GM12878 (cell line): ENCODE data around the gene ZSCAN10. TPM values are rescaled to one million over a fixed set of nuclear protein-coding genes. Genes with fewer than 3 reads are reported as not detected.

ENCODE experiments used
- CTCF ChIP-seq, 3 experiments: IDR thresholded peaks in 2 of 3; conservative IDR thresholded peaks in 1 of 3; 2 replicates each; pipeline ENCODE4 v1.5.1; 2011; ENCODE audit warnings: low read depth in 3 of 3, low read length in 3 of 3, mild to moderate bottlenecking in 3 of 3, control low read depth in 2 of 3, moderate library complexity in 2 of 3, inconsistent platforms in 1 of 3, mixed read lengths in 1 of 3; ENCODE audit not compliant: control insufficient read depth in 2 of 3, insufficient read depth in 1 of 3; ENCODE audit errors: extremely low read depth in 1 of 3
- CUX1 ChIP-seq: IDR thresholded peaks from 2 replicates; pipeline ENCODE4 v1.6.1; 2012; ENCODE audit warnings: improper control_type of control experiment, low read depth, low read length; ENCODE audit not compliant: insufficient replicate concordance
- ESRRA ChIP-seq: IDR thresholded peaks from 2 replicates; pipeline ENCODE4 v1.6.1; 2012; ENCODE audit warnings: mild to moderate bottlenecking, low read length, improper control_type of control experiment
- JUND ChIP-seq: IDR thresholded peaks from 2 replicates; pipeline ENCODE4 v1.6.1; 2012; ENCODE audit warnings: low read depth, mild to moderate bottlenecking, low read length, improper control_type of control experiment, moderate library complexity
- KAT2A ChIP-seq: conservative IDR thresholded peaks from 2 replicates; pipeline ENCODE4 v1.6.1; 2011; ENCODE audit warnings: low read depth, low read length; ENCODE audit not compliant: control insufficient read depth
- KDM1A ChIP-seq: fragments of 200-600 bp; sonication (generic); IDR thresholded peaks from 2 replicates; pipeline ENCODE4 v1.6.1; 2016; ENCODE audit warnings: borderline replicate concordance
- MEF2B ChIP-seq: fragments of 450-650 bp; IDR thresholded peaks from 2 replicates; pipeline ENCODE4 v1.6.1; 2018; ENCODE audit warnings: mild to moderate bottlenecking, moderate library complexity; ENCODE audit not compliant: partially characterized antibody, poor library complexity, severe bottlenecking
- PAX8 ChIP-seq: fragments of 450-650 bp; IDR thresholded peaks from 2 replicates; pipeline ENCODE4 v1.6.1; 2017; ENCODE audit warnings: mild to moderate bottlenecking, moderate library complexity
- PML ChIP-seq: IDR thresholded peaks from 2 replicates; pipeline ENCODE4 v1.6.1; 2012; ENCODE audit warnings: low read length, inconsistent platforms
- RAD21 ChIP-seq: IDR thresholded peaks from 2 replicates; pipeline ENCODE4 v1.6.1; 2011; ENCODE audit warnings: mild to moderate bottlenecking, low read depth, low read length, moderate library complexity; ENCODE audit not compliant: insufficient read depth
- SREBF2 ChIP-seq: IDR thresholded peaks from 2 replicates; pipeline ENCODE4 v1.6.1; 2012; ENCODE audit warnings: mild to moderate bottlenecking, low read length
- polyA plus RNA-seq, 11 experiments: library from polyadenylated mRNA; depleted of rRNA in 4 of 11; unstranded in 6 of 11; stranded (reverse) in 5 of 11; fragments of >200 nt; fragmentation: Nextera tagmentation in 4 of 11; fragmentation: Illumina TruSeq in 1 of 11; extraction: Ambion mirVana in 4 of 11; extraction: Trizol in 1 of 11; gene quantifications; 1 replicate in 1 of 11; 2 replicates in 10 of 11; pipeline versions ENCODE4 v1.2.1 to v1.2.3, GENCODE V29; 2011 to 2016; ENCODE audit warnings: inconsistent platforms in 2 of 11, missing spikeins in 2 of 11, low read depth in 1 of 11
- total RNA-seq, 4 experiments: library from RNA; depleted of rRNA in 3 of 4; stranded (reverse); fragments of >200 nt in 3 of 4; fragmentation: Illumina TruSeq in 1 of 4; extraction: Trizol in 1 of 4; gene quantifications; 2 replicates each; pipeline versions ENCODE4 v1.2.1 to v1.2.3, GENCODE V29; 2013 to 2021
- TF ChIP-seq, protein P1 (sequence below): fragments of 450-650 bp; formaldehyde crosslinking; IDR thresholded peaks from 2 replicates; pipeline ENCODE4 v1.5.0; 2022; ENCODE audit warnings: mild to moderate bottlenecking, missing genetic modification characterization

Gene ZSCAN10
- total and polyA plus RNA-seq, 10 of the 15 experiments (the other 5 are each of a cell fraction or from before 2014, with no cell fraction given), result 0.06 to 0.33 TPM; not detected in 8

DNA sequence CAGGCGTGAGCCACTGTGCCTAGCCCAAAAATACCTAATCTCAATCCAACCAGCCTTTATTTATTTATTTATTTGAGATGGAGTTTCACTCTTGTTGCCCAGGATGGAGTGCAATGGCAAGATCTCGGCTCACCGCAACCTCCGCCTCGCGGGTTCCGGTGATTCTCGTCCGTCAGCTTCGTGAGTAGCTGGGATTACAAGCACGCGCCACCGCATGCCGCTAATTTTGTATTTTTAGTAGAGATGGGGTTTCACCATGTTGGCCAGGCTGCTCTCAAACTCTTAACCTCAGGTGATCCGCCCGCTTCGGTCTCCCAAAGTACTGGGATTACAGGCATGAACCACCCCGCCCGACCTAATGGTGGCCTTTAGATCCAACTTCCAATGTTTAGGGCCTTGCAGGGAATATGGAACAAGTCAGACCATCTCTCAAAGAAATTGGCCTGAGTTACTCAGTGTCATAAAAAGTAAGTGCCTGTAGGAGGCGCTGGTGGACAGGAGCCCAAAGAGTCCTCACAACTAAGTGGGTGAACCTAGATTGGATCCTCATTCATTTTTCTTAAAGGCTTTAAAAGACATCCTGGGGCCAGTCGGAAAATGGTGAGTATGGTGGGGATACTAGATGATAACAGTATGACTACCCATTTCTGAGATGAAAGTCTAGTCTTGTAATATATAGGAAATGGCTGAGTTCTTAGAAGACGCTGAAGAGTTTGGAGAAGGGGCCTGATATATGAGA, 4.6 kb downstream of the ZSCAN10 start (continued):
- TF ChIP-seq CUX1, result no peak
- TF ChIP-seq, protein P1, sequence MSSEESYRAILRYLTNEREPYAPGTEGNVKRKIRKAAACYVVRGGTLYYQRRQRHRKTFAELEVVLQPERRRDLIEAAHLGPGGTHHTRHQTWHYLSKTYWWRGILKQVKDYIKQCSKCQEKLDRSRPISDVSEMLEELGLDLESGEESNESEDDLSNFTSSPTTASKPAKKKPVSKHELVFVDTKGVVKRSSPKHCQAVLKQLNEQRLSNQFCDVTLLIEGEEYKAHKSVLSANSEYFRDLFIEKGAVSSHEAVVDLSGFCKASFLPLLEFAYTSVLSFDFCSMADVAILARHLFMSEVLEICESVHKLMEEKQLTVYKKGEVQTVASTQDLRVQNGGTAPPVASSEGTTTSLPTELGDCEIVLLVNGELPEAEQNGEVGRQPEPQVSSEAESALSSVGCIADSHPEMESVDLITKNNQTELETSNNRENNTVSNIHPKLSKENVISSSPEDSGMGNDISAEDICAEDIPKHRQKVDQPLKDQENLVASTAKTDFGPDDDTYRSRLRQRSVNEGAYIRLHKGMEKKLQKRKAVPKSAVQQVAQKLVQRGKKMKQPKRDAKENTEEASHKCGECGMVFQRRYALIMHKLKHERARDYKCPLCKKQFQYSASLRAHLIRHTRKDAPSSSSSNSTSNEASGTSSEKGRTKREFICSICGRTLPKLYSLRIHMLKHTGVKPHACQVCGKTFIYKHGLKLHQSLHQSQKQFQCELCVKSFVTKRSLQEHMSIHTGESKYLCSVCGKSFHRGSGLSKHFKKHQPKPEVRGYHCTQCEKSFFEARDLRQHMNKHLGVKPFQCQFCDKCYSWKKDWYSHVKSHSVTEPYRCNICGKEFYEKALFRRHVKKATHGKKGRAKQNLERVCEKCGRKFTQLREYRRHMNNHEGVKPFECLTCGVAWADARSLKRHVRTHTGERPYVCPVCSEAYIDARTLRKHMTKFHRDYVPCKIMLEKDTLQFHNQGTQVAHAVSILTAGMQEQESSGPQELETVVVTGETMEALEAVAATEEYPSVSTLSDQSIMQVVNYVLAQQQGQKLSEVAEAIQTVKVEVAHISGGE, result no peak
- TF ChIP-seq ESRRA, result no peak
- no peak for TF ChIP-seq PAX8
- TF ChIP-seq KDM1A, result no peak
- no peak for TF ChIP-seq JUND
- TF ChIP-seq PML, result no peak
- TF ChIP-seq CTCF (IDR thresholded peaks at IDR 0.05 in 2 of 3, conservative IDR thresholded peaks at IDR 0.05 in 1 of 3; ENCODE audit: control insufficient read depth in 2 of 3, extremely low read depth in 1 of 3, insufficient read depth in 1 of 3, low read depth in 3 of 3, low read length in 3 of 3), result peak; percentile 64 to 75 (median 68)
- TF ChIP-seq SREBF2, result no peak
- TF ChIP-seq KAT2A, result no peak
- no peak for TF ChIP-seq MEF2B
- peak; percentile 63 for TF ChIP-seq RAD21
